ENCODE measurements around the gene POLRMT. TPM values are rescaled to one million over a fixed set of nuclear protein-coding genes. Genes with fewer than 3 reads are reported as not detected.
"Not testable (repeated sequence)": the region's sequence is repeated elsewhere in the genome, so short reads cannot be mapped to it uniquely, and the experiment has no call there.

Gene POLRMT
- polyA plus RNA-seq, 6 donors from 2014 or later, result 12.1 to 56.8 (median 34.4) TPM

DNA sequence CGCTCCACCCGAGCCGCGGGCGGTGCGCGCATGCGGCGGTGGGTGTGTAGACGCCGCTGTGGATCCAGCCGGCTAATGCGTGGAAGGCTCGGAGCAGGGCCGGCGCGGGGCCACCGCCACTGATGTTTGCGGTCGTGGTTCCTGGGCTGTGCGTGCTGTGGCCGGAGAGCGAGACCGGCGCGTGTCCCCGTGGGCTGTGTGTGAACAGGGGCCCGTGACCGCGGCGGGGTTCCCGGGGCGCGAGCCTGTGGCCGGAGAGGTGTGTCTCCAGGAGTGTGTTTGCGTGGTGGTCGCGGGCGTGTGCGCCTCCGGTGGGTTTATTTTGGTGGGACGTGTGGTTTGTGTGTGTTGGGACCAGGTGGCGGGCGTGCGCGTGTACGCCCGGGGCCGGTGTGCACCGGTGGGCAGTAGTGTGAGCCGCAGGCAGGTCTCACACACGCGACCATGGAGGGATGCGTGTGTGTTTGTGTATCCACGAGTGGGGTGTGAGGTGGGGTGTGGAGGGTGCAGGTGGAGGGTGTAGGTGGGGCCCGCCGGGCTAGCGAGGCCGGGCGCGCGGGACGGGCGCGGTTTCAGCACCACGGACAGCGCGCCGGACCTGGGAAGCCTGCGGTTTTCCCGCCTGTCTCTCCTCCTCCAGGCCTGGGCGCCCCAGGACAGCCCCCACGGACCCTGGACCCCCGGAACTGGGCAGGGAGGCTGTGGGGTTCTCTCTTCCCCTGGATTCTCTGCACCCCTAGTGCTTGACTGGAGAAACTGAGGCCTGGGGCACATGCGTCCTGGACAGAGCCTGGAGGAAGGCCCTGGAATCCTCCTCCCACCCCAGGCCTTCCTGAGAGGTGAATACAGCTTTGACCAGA lies 42.0 kb downstream of the POLRMT start:
- peak overlapping the region in 5 of 8 donors; percentile 11 to 86 (median 41) for H3K4me3 Mint-ChIP-seq
- H3K9me3 Mint-ChIP-seq, result no peaks in the 10 kb centered on the region
- no peak for ATAC-seq (ENCODE audit: low read depth in 2 of 2)
- DNase-seq, result no peak
- no peaks in the 10 kb centered on the region for H3K36me3 Mint-ChIP-seq
- H3K27ac Mint-ChIP-seq, result peak overlapping the region in 1 of 6 donors; percentile 32
- peaks cover 4 to 58% (median 21%) of the 10 kb centered on the region in 3 donors for H3K27me3 Mint-ChIP-seq
- H3K4me1 Mint-ChIP-seq, result peaks cover 2 to 7% (median 5%) of the 10 kb centered on the region in 3 donors

GRCh38 chr19:590750-591098 lies 42.6 kb downstream of the POLRMT start:
- DNase-seq, result no peak
- H3K9me3 Mint-ChIP-seq, result no peaks in the 10 kb centered on the region
- H3K4me3 Mint-ChIP-seq, result no peak overlapping the region
- H3K36me3 Mint-ChIP-seq, result no peaks in the 10 kb centered on the region
- peaks cover 2 to 7% (median 5%) of the 10 kb centered on the region in 3 donors for H3K4me1 Mint-ChIP-seq
- H3K27ac Mint-ChIP-seq, result no peak overlapping the region
- ATAC-seq (ENCODE audit: low read depth in 2 of 2), result no peak
- H3K27me3 Mint-ChIP-seq, result peaks cover 4 to 62% (median 21%) of the 10 kb centered on the region in 3 donors

- H3K27me3 Mint-ChIP-seq, result peaks cover 4 to 61% (median 18%) of the 10 kb centered on the region in 3 donors
- peak overlapping the region in 4 of 8 donors; percentile 35 to 57 (median 48) for H3K4me3 Mint-ChIP-seq
- peak; percentile 43 to 50 for ATAC-seq (ENCODE audit: low read depth in 2 of 2)
- H3K9me3 Mint-ChIP-seq, result no peaks in the 10 kb centered on the region
- no peaks in the 10 kb centered on the region for H3K36me3 Mint-ChIP-seq
- no peak overlapping the region for H3K27ac Mint-ChIP-seq
- peaks cover 2 to 7% (median 5%) of the 10 kb centered on the region in 3 donors for H3K4me1 Mint-ChIP-seq
- peak; percentile 28 for DNase-seq
These were observed 43.0 kb downstream of the POLRMT start for GRCh38 chr19:590396-590745.

DNA sequence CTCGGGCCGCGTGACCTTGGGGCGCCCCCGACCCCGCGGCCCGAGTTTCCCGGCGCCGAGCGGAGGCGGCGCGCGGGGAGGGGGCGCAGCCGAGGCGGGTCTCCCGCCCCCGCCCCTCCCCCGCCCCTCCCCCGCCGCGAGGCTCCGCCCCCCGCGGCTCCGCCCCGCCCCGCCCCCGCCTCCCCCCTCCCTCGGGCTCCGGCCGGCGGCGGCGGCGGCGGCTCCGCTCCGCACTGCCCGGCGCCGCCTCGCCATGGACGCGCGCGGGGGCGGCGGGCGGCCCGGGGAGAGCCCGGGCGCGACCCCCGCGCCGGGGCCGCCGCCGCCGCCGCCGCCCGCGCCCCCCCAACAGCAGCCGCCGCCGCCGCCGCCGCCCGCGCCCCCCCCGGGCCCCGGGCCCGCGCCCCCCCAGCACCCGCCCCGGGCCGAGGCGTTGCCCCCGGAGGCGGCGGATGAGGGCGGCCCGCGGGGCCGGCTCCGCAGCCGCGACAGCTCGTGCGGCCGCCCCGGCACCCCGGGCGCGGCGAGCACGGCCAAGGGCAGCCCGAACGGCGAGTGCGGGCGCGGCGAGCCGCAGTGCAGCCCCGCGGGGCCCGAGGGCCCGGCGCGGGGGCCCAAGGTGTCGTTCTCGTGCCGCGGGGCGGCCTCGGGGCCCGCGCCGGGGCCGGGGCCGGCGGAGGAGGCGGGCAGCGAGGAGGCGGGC lies 43.5 kb downstream of the POLRMT start, which contains the start of gene HCN2:
Gene HCN2 (plus strand): TSS at position 189 of the 703 bp plus-strand sequence. CDS start 65 bp downstream, at position 254.
- DNase-seq (no peak), ATAC-seq (ENCODE audit: low read depth in 2 of 2) (no peak)
- Mint-ChIP-seq H3K4me1 (peaks cover 2 to 7% (median 5%) of the 10 kb centered on the region in 3 donors), H3K9me3 (no peaks in the 10 kb centered on the region), H3K27me3 (peaks cover 4 to 59% (median 13%) of the 10 kb centered on the region in 3 donors), H3K27ac (peak within 1 kb of the TSS in 1 of 6 donors; percentile 44), H3K36me3 (no peaks in the 10 kb centered on the region), H3K4me3 (peak within 1 kb of the TSS in 7 of 8 donors; percentile 55 to 81 (median 64))

- Mint-ChIP-seq H3K27me3 (peaks cover 4 to 51% (median 11%) of the 10 kb centered on the region in 3 donors), H3K4me3 (peak overlapping the region in 7 of 8 donors; percentile 55 to 81 (median 64)), H3K27ac (peak overlapping the region in 1 of 6 donors; percentile 44), H3K4me1 (peaks cover 2 to 7% (median 5%) of the 10 kb centered on the region in 3 donors), H3K9me3 (no peaks in the 10 kb centered on the region), H3K36me3 (no peaks in the 10 kb centered on the region)
- ATAC-seq (ENCODE audit: low read depth in 2 of 2) (peak; percentile 7 to 13), DNase-seq (peak; percentile 27)
These were observed 44.3 kb downstream of the POLRMT start for GRCh38 chr19:588741-589692.

GRCh38 chr19:588093-588740 lies 45.1 kb downstream of the POLRMT start:
- Mint-ChIP-seq H3K9me3 (no peaks in the 10 kb centered on the region), H3K27ac (no peak overlapping the region), H3K4me3 (peak overlapping the region in 4 of 8 donors; percentile 32 to 63 (median 52)), H3K4me1 (peaks cover 2 to 11% (median 5%) of the 10 kb centered on the region in 3 donors), H3K27me3 (peaks cover 4 to 43% (median 5%) of the 10 kb centered on the region in 3 donors), H3K36me3 (no peaks in the 10 kb centered on the region)
- ATAC-seq (ENCODE audit: low read depth in 2 of 2), result peak; percentile 45 to 47
- peak; percentile 33 for DNase-seq

GRCh38 chr19:585551-586110 lies 47.7 kb downstream of the POLRMT start:
- Mint-ChIP-seq H3K4me3 (no peak overlapping the region), H3K36me3 (no peaks in the 10 kb centered on the region), H3K4me1 (peaks cover 0 to 11% (median 2%) of the 10 kb centered on the region in 3 donors), H3K27me3 (peaks cover 4 to 23% (median 5%) of the 10 kb centered on the region in 3 donors), H3K9me3 (no peaks in the 10 kb centered on the region), H3K27ac (no peak overlapping the region)
- no peak for ATAC-seq (ENCODE audit: low read depth in 2 of 2)
- DNase-seq, result no peak

- peaks cover 4 to 23% (median 5%) of the 10 kb centered on the region in 3 donors for H3K27me3 Mint-ChIP-seq
- not testable (repeated sequence) for H3K27ac Mint-ChIP-seq
These were observed 48.2 kb downstream of the POLRMT start for GRCh38 chr19:585146-585545.

GRCh38 chr19:584240-585001 lies 48.9 kb downstream of the POLRMT start:
- no peaks in the 10 kb centered on the region for H3K9me3 Mint-ChIP-seq
- no peak overlapping the region for H3K4me3 Mint-ChIP-seq
- H3K27ac Mint-ChIP-seq, result no peak overlapping the region
- ATAC-seq (ENCODE audit: low read depth in 2 of 2) (peak; percentile 82), DNase-seq (peak; percentile 67)
- H3K27me3 Mint-ChIP-seq, result peaks cover 4 to 23% (median 5%) of the 10 kb centered on the region in 3 donors
- H3K36me3 Mint-ChIP-seq, result no peaks in the 10 kb centered on the region
- H3K4me1 Mint-ChIP-seq, result peaks cover 0 to 11% (median 2%) of the 10 kb centered on the region in 3 donors

More at GRCh38 chr19:585146-585545, 48.2 kb downstream of the POLRMT start:
- H3K9me3 Mint-ChIP-seq; ATAC-seq (ENCODE audit: low read depth in 2 of 2); DNase-seq; H3K36me3 Mint-ChIP-seq; H3K4me3 Mint-ChIP-seq: not testable (repeated sequence)
- peaks cover 0 to 11% (median 2%) of the 10 kb centered on the region in 3 donors for H3K4me1 Mint-ChIP-seq

DNA sequence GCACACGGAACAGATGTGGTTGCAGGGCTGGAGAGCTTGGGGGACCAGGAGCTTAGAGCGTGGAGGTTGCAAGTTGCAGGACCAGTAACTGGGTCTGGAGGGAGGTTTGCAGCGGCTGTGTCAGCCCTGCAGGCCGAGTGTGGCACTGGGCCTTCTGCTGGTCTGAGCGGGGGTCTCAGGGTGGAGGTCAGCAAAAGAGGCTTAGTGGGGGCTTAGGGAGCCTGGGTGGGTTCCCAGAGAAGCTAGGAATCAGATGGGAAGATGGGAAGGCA lies 49.4 kb downstream of the POLRMT start:
- peak overlapping the region in 1 of 6 donors; percentile 34 for H3K27ac Mint-ChIP-seq
- no peaks in the 10 kb centered on the region for H3K9me3 Mint-ChIP-seq
- no peaks in the 10 kb centered on the region for H3K36me3 Mint-ChIP-seq
- no peak overlapping the region for H3K4me3 Mint-ChIP-seq
- DNase-seq, result no peak
- ATAC-seq (ENCODE audit: low read depth in 2 of 2), result no peak
- H3K27me3 Mint-ChIP-seq, result peaks cover 4 to 19% (median 5%) of the 10 kb centered on the region in 3 donors
- peaks cover 0 to 11% (median 2%) of the 10 kb centered on the region in 3 donors for H3K4me1 Mint-ChIP-seq

DNA sequence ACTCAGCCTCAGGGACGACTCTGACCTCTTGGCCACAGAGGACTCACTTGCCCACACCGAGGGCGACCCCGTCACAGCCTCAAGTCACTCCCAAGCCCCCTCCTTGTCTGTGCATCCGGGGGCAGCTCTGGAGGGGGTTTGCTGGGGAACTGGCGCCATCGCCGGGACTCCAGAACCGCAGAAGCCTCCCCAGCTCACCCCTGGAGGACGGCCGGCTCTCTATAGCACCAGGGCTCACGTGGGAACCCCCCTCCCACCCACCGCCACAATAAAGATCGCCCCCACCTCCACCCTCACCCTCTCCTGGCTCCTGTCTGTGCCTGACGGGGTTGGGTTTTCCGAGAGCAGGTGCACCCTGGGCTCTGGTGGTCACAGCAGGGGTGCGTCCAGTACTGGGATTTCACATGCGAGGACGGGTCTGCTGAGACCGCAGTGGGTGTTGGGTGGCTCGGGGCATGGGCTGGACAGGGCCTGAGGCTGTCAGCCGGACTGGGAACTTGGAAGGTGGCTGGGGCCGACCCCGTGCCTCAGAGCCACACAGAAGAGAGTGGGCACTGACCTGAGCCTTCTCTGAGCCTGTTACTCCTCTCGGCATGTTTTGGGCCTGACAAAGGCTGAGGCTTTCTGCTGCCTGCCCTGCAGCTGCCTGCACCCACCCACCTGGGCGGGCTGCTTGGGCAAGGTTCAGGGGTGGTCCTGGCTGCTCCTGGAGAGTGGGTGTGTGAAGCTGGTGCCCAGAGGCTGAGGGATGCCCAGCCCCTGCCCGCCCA lies 50.0 kb downstream of the POLRMT start:
- no peaks in the 10 kb centered on the region for H3K36me3 Mint-ChIP-seq
- DNase-seq (no peak), ATAC-seq (ENCODE audit: low read depth in 2 of 2) (no peak)
- no peak overlapping the region for H3K4me3 Mint-ChIP-seq
- H3K27me3 Mint-ChIP-seq, result peaks cover 3 to 14% (median 4%) of the 10 kb centered on the region in 3 donors
- peak overlapping the region in 1 of 6 donors; percentile 34 for H3K27ac Mint-ChIP-seq
- H3K9me3 Mint-ChIP-seq, result no peaks in the 10 kb centered on the region
- peaks cover 0 to 12% (median 2%) of the 10 kb centered on the region in 3 donors for H3K4me1 Mint-ChIP-seq
